Breast epithelium (tissue), 4 donors: ENCODE measurements around the gene NCKIPSD. TPM values are rescaled to one million over a fixed set of nuclear protein-coding genes. Genes with fewer than 3 reads are reported as not detected.

Experiments used
- DNase-seq, 2 donors: peaks; one replicate each; pipeline ENCODE4 v3.0.0-alpha.2; 2019; ENCODE audit warnings: low spot score in 2 of 2
- H3K27ac ChIP-seq, 2 donors: fragments of 200-600 bp; sonication (generic) in 1 of 2; one replicate each; pipeline ENCODE4 v1.5.1; 2016 to 2019; ENCODE audit warnings: mild to moderate bottlenecking in 1 of 2
- H3K27me3 ChIP-seq, 2 donors: fragments of 200-600 bp; sonication (generic) in 1 of 2; one replicate each; pipeline versions ENCODE4 v1.5.1 to v1.6.0; 2017 to 2019; ENCODE audit warnings: control low read depth in 1 of 2, mild to moderate bottlenecking in 1 of 2
- H3K36me3 ChIP-seq: fragments of 200-600 bp; one replicate; pipeline ENCODE4 v1.5.1; 2019
- H3K4me1 ChIP-seq, 2 donors: fragments of 200-600 bp; sonication (generic); one replicate each; pipeline ENCODE4 v1.5.1; 2016 to 2019; ENCODE audit warnings: control low read depth in 1 of 2
- H3K4me3 ChIP-seq, 3 donors: fragments of 200-600 bp; sonication (generic); 1 replicate in 2 of 3; 2 replicates in 1 of 3; pipeline ENCODE4 v1.5.1; 2016 to 2019; ENCODE audit warnings: mild to moderate bottlenecking in 3 of 3, moderate library complexity in 2 of 3
- H3K9me3 ChIP-seq, 2 donors: fragments of 200-600 bp; sonication (generic) in 1 of 2; one replicate each; pipeline ENCODE4 v1.5.1; 2016 to 2019; ENCODE audit warnings: control low read depth in 1 of 2
- CTCF ChIP-seq, 3 donors: fragments of 450-650 bp; IDR thresholded peaks; one replicate each; pipeline ENCODE4 v1.5.1; 2016 to 2017; ENCODE audit warnings: antibody characterized with exemption in 3 of 3, mild to moderate bottlenecking in 3 of 3, moderate library complexity in 3 of 3
- POLR2A ChIP-seq: fragments of 450-650 bp; IDR thresholded peaks from one replicate; pipeline ENCODE4 v1.6.1; 2016; ENCODE audit warnings: antibody characterized with exemption, mild to moderate bottlenecking, moderate library complexity
- POLR2AphosphoS5 ChIP-seq, 3 donors: sonication (generic); formaldehyde crosslinking; IDR thresholded peaks; one replicate each; pipeline ENCODE4 v1.6.1; 2017; ENCODE audit warnings: antibody characterized with exemption in 3 of 3
- intact Hi-C: fragments of 100-400 bp; cut with DNase I; formaldehyde crosslinking; loops from one replicate; pipeline ENCODE4 v1.15.1; 2023; ENCODE audit warnings: low total_unique reads
- total RNA-seq, 3 donors: library from RNA; depleted of rRNA; stranded (reverse); fragments of >200 nt; gene quantifications; one replicate each; pipeline ENCODE4 v1.1.0, GENCODE V29; 2016

NCKIPSD gene
- total RNA-seq, 3 donors from 2014 or later: 31.8 to 40.3 (median 36.4) TPM

DNA sequence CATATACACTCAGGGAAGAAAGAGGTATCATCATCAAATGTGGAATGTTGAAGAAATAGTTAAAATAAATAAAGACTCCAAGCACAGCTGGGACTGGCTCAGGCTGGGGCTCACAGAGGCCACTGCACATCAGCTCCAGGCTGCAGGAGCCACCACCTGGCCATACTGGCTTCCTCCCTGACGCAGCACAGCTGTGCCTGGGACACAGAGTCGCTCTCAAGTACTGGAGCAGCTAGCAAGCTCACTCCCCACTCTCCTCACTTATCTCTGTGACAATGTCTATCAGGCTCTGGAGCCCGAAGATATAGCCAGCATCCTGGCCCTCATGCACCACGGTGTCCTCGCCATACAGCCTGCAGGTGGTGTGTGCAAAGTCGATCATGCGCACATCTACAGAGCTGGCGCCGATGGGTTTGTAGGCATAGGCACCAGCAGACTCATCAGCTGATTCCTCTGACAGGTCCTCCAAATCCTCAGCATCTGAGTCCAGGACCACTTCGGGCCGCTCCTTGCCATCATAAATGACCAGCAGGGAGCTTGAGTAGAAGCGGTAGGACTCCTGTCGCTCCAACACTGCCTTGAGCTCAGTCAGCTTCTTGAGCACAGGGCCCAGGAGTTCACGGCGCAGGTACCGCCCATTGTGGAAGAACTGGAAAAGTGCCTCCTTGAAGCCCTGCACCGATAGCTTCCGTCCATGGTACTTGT lies 2.5 kb upstream of the NCKIPSD start:
- no peaks in the 10 kb centered on the region for H3K27me3 ChIP-seq
- no peaks in the 10 kb centered on the region for H3K9me3 ChIP-seq
- DNase-seq: no peak
- intact Hi-C loops: no loop called here
- no peak overlapping the region for H3K4me3 ChIP-seq
- no peak for TF ChIP-seq POLR2AphosphoS5 (IDR thresholded peaks at IDR 0.05)
- no peak for TF ChIP-seq POLR2A
- TF ChIP-seq CTCF (IDR thresholded peaks at IDR 0.05): no peak
- peaks cover 11% of the 10 kb centered on the region for H3K36me3 ChIP-seq
- peaks cover 5 to 25% of the 10 kb centered on the region in 2 donors for H3K4me1 ChIP-seq
- peak overlapping the region in 1 of 2 donors; percentile 19 for H3K27ac ChIP-seq

DNA sequence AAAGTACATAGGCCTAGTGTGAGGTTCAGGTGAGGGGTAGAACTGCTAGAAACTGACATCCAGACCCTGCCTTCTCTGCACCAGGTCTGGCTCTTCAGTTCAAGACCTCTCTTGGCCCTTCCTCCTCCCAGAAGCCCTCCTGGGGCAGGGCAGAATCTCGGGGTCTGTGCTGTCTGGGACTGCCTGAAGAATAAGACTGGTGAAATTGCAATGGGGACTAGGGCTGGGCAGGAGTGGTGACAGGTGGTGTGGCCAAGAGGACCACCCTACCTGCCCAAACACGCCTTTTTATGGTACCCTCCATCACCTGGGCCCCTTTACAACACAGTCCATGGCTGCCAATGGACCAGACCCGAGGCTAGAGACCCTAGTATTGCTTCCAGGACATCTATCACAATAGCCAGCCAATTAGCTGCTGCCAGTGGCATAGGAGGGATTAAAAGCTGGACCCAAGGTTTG lies 1.5 kb upstream of the NCKIPSD start:
- intact Hi-C loops: no loop called here
- peak overlapping the region; percentile 20 to 29 for H3K27ac ChIP-seq
- H3K36me3 ChIP-seq: peaks cover 4% of the 10 kb centered on the region

GRCh38 chr3:48686538-48687219 lies 964 bp upstream of the NCKIPSD start:
- TF ChIP-seq POLR2AphosphoS5 (IDR thresholded peaks at IDR 0.05) (no peak), CTCF (IDR thresholded peaks at IDR 0.05) (no peak), POLR2A (no peak)
- Histone ChIP-seq H3K36me3 (peaks cover 4% of the 10 kb centered on the region), H3K9me3 (no peaks in the 10 kb centered on the region), H3K4me1 (peaks cover 5 to 18% of the 10 kb centered on the region in 2 donors), H3K27ac (peak overlapping the region; percentile 88 to 92), H3K27me3 (no peaks in the 10 kb centered on the region), H3K4me3 (peak overlapping the region in 1 of 3 donors; percentile 84)
- no peak for DNase-seq
- intact Hi-C loops: no loop called here

More for the DNA sequence above, 1.5 kb upstream of the NCKIPSD start:
- no peaks in the 10 kb centered on the region for H3K9me3 ChIP-seq
- TF ChIP-seq POLR2AphosphoS5 (IDR thresholded peaks at IDR 0.05) (no peak), CTCF (IDR thresholded peaks at IDR 0.05) (no peak), POLR2A (no peak)
- DNase-seq: no peak
- no peak overlapping the region for H3K4me3 ChIP-seq
- peaks cover 5 to 19% of the 10 kb centered on the region in 2 donors for H3K4me1 ChIP-seq
- no peaks in the 10 kb centered on the region for H3K27me3 ChIP-seq

GRCh38 chr3:48685293-48685602 lies 467 bp downstream of the NCKIPSD start:
- intact Hi-C loops: no loop called here
- Histone ChIP-seq H3K36me3 (peaks cover 4% of the 10 kb centered on the region), H3K4me3 (peak overlapping the region; percentile 80 to 93 (median 84)), H3K27ac (peak overlapping the region; percentile 88 to 92), H3K4me1 (peaks cover 5 to 18% of the 10 kb centered on the region in 2 donors), H3K27me3 (no peaks in the 10 kb centered on the region), H3K9me3 (no peaks in the 10 kb centered on the region)
- TF ChIP-seq POLR2A: no peak
- peak in 1 of 3 donors; percentile 33 for TF ChIP-seq CTCF (IDR thresholded peaks at IDR 0.05)
- TF ChIP-seq POLR2AphosphoS5 (IDR thresholded peaks at IDR 0.05): no peak
- no peak for DNase-seq
